CD4-positive, alpha-beta T cell (primary cell): ENCODE data around the gene PPP2R5D. TPM values are rescaled to one million over a fixed set of nuclear protein-coding genes. Genes with fewer than 3 reads are reported as not detected.

ENCODE experiments used
- ATAC-seq: fragments of 200-7000 bp; cut with Tn5 transposase; one replicate; pipeline ENCODE4 v1.10.0; 2022; ENCODE audit warnings: mild to moderate bottlenecking; ENCODE audit not compliant: poor library complexity
- CTCF ChIA-PET: fragments of 350-600 bp; sonication (Branson Sonifier 250); formaldehyde crosslinking; loops from one replicate; lab custom pipeline; 2021; ENCODE audit warnings: antibody characterized with exemption, inconsistent platforms; lab: Charles Lee
- POLR2A ChIA-PET: fragments of 350-600 bp; sonication (Branson Sonifier 250); formaldehyde crosslinking; loops from one replicate; lab custom pipeline; 2021; ENCODE audit warnings: antibody characterized with exemption, inconsistent platforms; lab: Charles Lee
- DNase-seq, 14 experiments: peaks; one replicate each; pipeline ENCODE4 v3.0.0-alpha.2; 2013 to 2020; ENCODE audit warnings: mixed read lengths in 2 of 14
- H3K27ac ChIP-seq, 2 donors: one replicate each; pipeline versions ENCODE4 v1.5.1 to v1.7.0; 2013; ENCODE audit warnings: low read length in 2 of 2, low read depth in 1 of 2, mild to moderate bottlenecking in 1 of 2
- H3K27me3 ChIP-seq, 2 experiments: 1 replicate in 1 of 2; 2 replicates in 1 of 2; pipeline versions ENCODE4 v1.6.1 to v1.7.0; 2013; ENCODE audit warnings: low read length in 2 of 2, control low read depth in 1 of 2, mild to moderate bottlenecking in 1 of 2, moderate library complexity in 1 of 2; ENCODE audit not compliant: insufficient read depth in 2 of 2, control insufficient read depth in 1 of 2
- H3K36me3 ChIP-seq: one replicate; pipeline ENCODE4 v1.6.1; 2013; ENCODE audit warnings: low read length, control low read depth; ENCODE audit not compliant: insufficient read depth
- H3K4me1 ChIP-seq: one replicate; pipeline ENCODE4 v1.6.1; 2013; ENCODE audit warnings: low read length, control low read depth; ENCODE audit not compliant: insufficient read depth
- H3K4me3 ChIP-seq: one replicate; pipeline ENCODE4 v1.5.1; 2013; ENCODE audit warnings: mild to moderate bottlenecking, low read length, moderate library complexity
- H3K9me3 ChIP-seq, 2 experiments: 1 replicate in 1 of 2; 2 replicates in 1 of 2; pipeline versions ENCODE4 v1.6.1 to v1.7.0; 2013; ENCODE audit warnings: low read length in 2 of 2, mild to moderate bottlenecking in 2 of 2, control low read depth in 1 of 2, moderate library complexity in 1 of 2; ENCODE audit not compliant: control insufficient read depth in 1 of 2, insufficient read depth in 1 of 2
- H3K27ac Mint-ChIP-seq: one replicate; pipeline ENCODE4 v1.8.0; 2020; ENCODE audit warnings: mixed read lengths
- H3K27me3 Mint-ChIP-seq: one replicate; pipeline ENCODE4 v1.8.0; 2021; ENCODE audit warnings: mixed read lengths
- H3K36me3 Mint-ChIP-seq: one replicate; pipeline ENCODE4 v1.8.0; 2021; ENCODE audit warnings: low read depth, mixed read lengths
- H3K4me1 Mint-ChIP-seq: one replicate; pipeline ENCODE4 v1.8.0; 2021; ENCODE audit warnings: low read depth, mixed read lengths
- H3K4me3 Mint-ChIP-seq: one replicate; pipeline ENCODE4 v1.8.0; 2020; ENCODE audit warnings: mild to moderate bottlenecking, mixed read lengths
- H3K9me3 Mint-ChIP-seq: one replicate; pipeline ENCODE4 v1.8.0; 2020; ENCODE audit warnings: mixed read lengths
- intact Hi-C, 2 experiments: fragments of 100-400 bp; cut with DNase I in 1 of 2; cut with micrococcal nuclease in 1 of 2; formaldehyde crosslinking; loops; one replicate each; pipeline versions ENCODE4 v1.15.1 to v1.9.0; 2023 to 2025; cut with DNase I, micrococcal nuclease
- total RNA-seq, 174 experiments: library from RNA in 2 of 174; stranded (reverse) in 2 of 174; gene quantifications; one replicate each; pipeline ENCODE4 v1.2.3 and lab custom pipeline; 2021 to 2026
- TF ChIP-seq, protein P1 (sequence below): fragments of 200-600 bp; IDR thresholded peaks from one replicate; pipeline ENCODE4 v1.8.0; 2022; ENCODE audit warnings: antibody characterized with exemption, mild to moderate bottlenecking

The PPP2R5D gene
- total RNA-seq, 2 experiments from 2014 or later: 15.3 to 17.5 TPM

DNA sequence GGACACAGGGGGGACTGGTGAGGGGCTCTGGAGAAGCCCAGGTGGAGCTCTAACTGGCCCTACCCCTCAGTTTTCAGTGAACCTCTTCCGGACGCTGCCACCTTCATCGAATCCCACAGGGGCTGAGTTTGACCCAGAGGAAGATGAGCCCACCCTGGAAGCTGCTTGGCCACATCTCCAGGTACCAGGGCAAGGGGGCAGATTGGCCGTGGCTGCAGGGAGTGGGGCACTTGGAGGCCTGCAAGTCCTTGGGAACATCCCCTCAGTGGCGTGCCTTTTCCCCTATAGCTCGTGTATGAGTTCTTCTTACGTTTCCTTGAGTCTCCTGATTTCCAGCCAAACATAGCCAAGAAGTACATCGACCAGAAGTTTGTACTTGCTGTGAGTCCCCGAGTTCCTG is 22.8 kb downstream of the PPP2R5D start:
- H3K36me3 Mint-ChIP-seq: peaks cover 69% of the 10 kb centered on the region
- TF ChIP-seq, protein P1, sequence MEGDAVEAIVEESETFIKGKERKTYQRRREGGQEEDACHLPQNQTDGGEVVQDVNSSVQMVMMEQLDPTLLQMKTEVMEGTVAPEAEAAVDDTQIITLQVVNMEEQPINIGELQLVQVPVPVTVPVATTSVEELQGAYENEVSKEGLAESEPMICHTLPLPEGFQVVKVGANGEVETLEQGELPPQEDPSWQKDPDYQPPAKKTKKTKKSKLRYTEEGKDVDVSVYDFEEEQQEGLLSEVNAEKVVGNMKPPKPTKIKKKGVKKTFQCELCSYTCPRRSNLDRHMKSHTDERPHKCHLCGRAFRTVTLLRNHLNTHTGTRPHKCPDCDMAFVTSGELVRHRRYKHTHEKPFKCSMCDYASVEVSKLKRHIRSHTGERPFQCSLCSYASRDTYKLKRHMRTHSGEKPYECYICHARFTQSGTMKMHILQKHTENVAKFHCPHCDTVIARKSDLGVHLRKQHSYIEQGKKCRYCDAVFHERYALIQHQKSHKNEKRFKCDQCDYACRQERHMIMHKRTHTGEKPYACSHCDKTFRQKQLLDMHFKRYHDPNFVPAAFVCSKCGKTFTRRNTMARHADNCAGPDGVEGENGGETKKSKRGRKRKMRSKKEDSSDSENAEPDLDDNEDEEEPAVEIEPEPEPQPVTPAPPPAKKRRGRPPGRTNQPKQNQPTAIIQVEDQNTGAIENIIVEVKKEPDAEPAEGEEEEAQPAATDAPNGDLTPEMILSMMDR: no peak
- peaks cover 2% of the 10 kb centered on the region for H3K4me1 Mint-ChIP-seq
- Histone ChIP-seq H3K36me3 (peaks cover 62% of the 10 kb centered on the region), H3K27ac (no peak overlapping the region), H3K4me3 (no peak overlapping the region), H3K4me1 (peaks cover 6% of the 10 kb centered on the region), H3K27me3 (no peaks in the 10 kb centered on the region), H3K9me3 (no peaks in the 10 kb centered on the region)
- CTCF ChIA-PET: interaction anchor here (1.1 kb wide), 1 partner anchor 106 kb away, joined by 4 read pairs; no protein-coding TSS in a partner anchor
- intact Hi-C loops: no loop called here
- POLR2A ChIA-PET: interaction anchor here (1.0 kb wide), 1 partner anchor 23 kb away, joined by 5 read pairs; the partner anchor contains the start of gene PPP2R5D
- DNase-seq (no peak), ATAC-seq (no peak)
- H3K4me3 Mint-ChIP-seq: no peak overlapping the region
- no peak overlapping the region for H3K27ac Mint-ChIP-seq
- H3K27me3 Mint-ChIP-seq: no peaks in the 10 kb centered on the region
- H3K9me3 Mint-ChIP-seq: no peaks in the 10 kb centered on the region

DNA sequence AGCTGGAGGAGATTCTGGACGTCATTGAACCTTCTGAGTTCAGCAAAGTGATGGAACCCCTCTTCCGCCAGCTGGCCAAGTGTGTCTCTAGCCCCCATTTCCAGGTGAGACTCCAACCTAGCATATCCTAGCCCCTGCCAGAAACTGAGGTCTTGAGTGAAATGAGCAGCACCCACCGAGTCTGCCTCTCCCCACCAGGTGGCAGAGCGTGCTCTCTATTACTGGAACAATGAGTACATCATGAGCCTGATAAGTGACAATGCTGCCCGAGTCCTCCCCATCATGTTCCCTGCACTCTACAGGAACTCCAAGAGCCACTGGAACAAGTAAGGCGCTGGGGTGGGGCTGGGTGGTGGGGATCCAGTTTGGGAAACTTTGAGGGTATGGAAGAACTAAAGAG is 24.8 kb downstream of the PPP2R5D start:
- H3K4me3 ChIP-seq: no peak overlapping the region
- H3K36me3 Mint-ChIP-seq: peaks cover 79% of the 10 kb centered on the region
- intact Hi-C loops: loop anchor here in 1 of 2 experiments (1.0 kb wide), 1 partner anchor 134 kb away; no protein-coding TSS in a partner anchor
- H3K27ac Mint-ChIP-seq: no peak overlapping the region
- CTCF ChIA-PET: interaction anchor here (1.5 kb wide), 1 partner anchor 134 kb away, joined by 4 read pairs; no protein-coding TSS in a partner anchor
- peaks cover 22% of the 10 kb centered on the region for H3K4me1 Mint-ChIP-seq
- TF ChIP-seq, protein P1: no peak
- peaks cover 20% of the 10 kb centered on the region for H3K4me1 ChIP-seq
- peaks cover 63% of the 10 kb centered on the region for H3K36me3 ChIP-seq
- peak in 9 of 14 experiments; percentile 15 to 60 (median 33) for DNase-seq
- H3K27me3 Mint-ChIP-seq: no peaks in the 10 kb centered on the region
- no peaks in the 10 kb centered on the region for H3K9me3 Mint-ChIP-seq
- POLR2A ChIA-PET: no interaction called here
- H3K4me3 Mint-ChIP-seq: no peak overlapping the region
- H3K9me3 ChIP-seq: no peaks in the 10 kb centered on the region
- no peak overlapping the region for H3K27ac ChIP-seq
- no peak for ATAC-seq
- H3K27me3 ChIP-seq: no peaks in the 10 kb centered on the region

DNA sequence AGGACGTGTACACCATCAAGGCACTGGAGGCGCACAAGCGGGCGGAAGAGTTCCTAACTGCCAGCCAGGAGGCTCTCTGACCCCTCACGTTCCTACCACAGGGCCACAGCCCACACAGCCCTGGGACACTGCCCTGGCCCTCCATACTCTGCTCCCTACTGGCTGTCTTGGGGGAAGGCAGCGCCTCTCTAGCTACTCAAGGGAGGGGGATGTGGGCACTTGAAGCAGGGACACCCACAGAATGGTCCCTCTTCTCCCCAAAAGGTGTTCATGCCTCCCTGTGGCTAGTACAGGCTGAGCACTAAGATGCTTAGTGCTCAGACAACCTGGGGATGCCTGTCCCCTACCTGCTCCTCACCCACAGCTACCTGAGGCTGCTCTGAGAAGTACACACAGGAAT is 26.8 kb downstream of the PPP2R5D start:
- H3K36me3 Mint-ChIP-seq: peaks cover 78% of the 10 kb centered on the region
- no peak for ATAC-seq

More for the DNA sequence above, 26.8 kb downstream of the PPP2R5D start:
- peaks cover 38% of the 10 kb centered on the region for H3K4me1 Mint-ChIP-seq
- no peaks in the 10 kb centered on the region for H3K9me3 Mint-ChIP-seq
- no peak overlapping the region for H3K4me3 Mint-ChIP-seq
- Histone ChIP-seq H3K4me3 (no peak overlapping the region), H3K4me1 (peaks cover 39% of the 10 kb centered on the region), H3K27ac (no peak overlapping the region), H3K9me3 (no peaks in the 10 kb centered on the region), H3K27me3 (no peaks in the 10 kb centered on the region), H3K36me3 (peaks cover 62% of the 10 kb centered on the region)
- ChIA-PET POLR2A (interaction anchor here (1.2 to 1.7 kb wide), 3 partner anchors 27 to 48 kb away, joined by 3 to 8 read pairs (median 8); partner anchors contain the start of genes KLC4, MRPL2, PEX6 and PPP2R5D), CTCF (no interaction called here)
- no peak overlapping the region for H3K27ac Mint-ChIP-seq
- no peaks in the 10 kb centered on the region for H3K27me3 Mint-ChIP-seq
- no peak for DNase-seq
- intact Hi-C loops: loop anchor here in 1 of 2 experiments (5.0 kb wide), 3 partner anchors 109 to 449 kb away; partner anchors contain the start of genes SRF and UBR2
- TF ChIP-seq, protein P1: no peak
